Endothelial cell of umbilical vein (primary cell): ENCODE measurements around the gene PDE8B. TPM values are rescaled to one million over a fixed set of nuclear protein-coding genes. Genes with fewer than 3 reads are reported as not detected.

Source experiments
- polyA plus RNA-seq, 4 experiments: library from polyadenylated mRNA; depleted of rRNA in 3 of 4; stranded (reverse) in 3 of 4; unstranded in 1 of 4; fragments of >200 nt; gene quantifications; 2 replicates each; pipeline versions ENCODE4 v1.2.1 to v1.2.3, GENCODE V29; 2011 to 2012; ENCODE audit warnings: missing spikeins in 1 of 4
- total RNA-seq: library from RNA; stranded (reverse); gene quantifications from 2 replicates; pipeline ENCODE4 v1.2.3, GENCODE V29; 2021

Gene PDE8B
- total and polyA plus RNA-seq, 2 donors (not counting 3 experiments of a cell fraction or from before 2014, with no cell fraction given), result not detected

Other genes starting within 250 kb of the PDE8B start
- 16.1 and 19.9 TPM in 2 replicates for gene AGGF1, start 180.3 kb upstream of the PDE8B start, total RNA-seq
- 6.7 and 7.8 TPM in 2 replicates for gene AGGF1, start 180.3 kb upstream of the PDE8B start, polyA plus RNA-seq
- 11.8 and 16.0 TPM in 2 replicates for gene ZBED3, start 123.4 kb upstream of the PDE8B start, total RNA-seq
- 15.9 and 18.1 TPM in 2 replicates for gene ZBED3, start 123.4 kb upstream of the PDE8B start, polyA plus RNA-seq